Activated B cell treated with CpG ODN at 0.5 μM for 24 hours (primary cell): Measurements from ENCODE around the gene SH3PXD2B. TPM values are rescaled to one million over a fixed set of nuclear protein-coding genes. Genes with fewer than 3 reads are reported as not detected.

Experiments
- ATAC-seq: fragments of 200-7000 bp; cut with Tn5 transposase; one replicate; pipeline ENCODE4 v1.10.0; 2021; ENCODE audit warnings: low read depth, mild to moderate bottlenecking, moderate library complexity
- CTCF ChIA-PET: fragments of 350-600 bp; sonication (Branson Sonifier 250); formaldehyde crosslinking; loops from one replicate; lab custom pipeline; 2021; ENCODE audit warnings: antibody characterized with exemption; lab: Charles Lee
- POLR2A ChIA-PET: fragments of 350-600 bp; sonication (Branson Sonifier 250); formaldehyde crosslinking; loops from one replicate; lab custom pipeline; 2021; ENCODE audit warnings: antibody characterized with exemption; lab: Charles Lee
- DNase-seq: peaks from one replicate; pipeline ENCODE4 v3.0.0; 2022
- H3K27ac Mint-ChIP-seq: one replicate; pipeline ENCODE4 v1.8.0; 2020; ENCODE audit warnings: mixed read lengths
- H3K27me3 Mint-ChIP-seq: one replicate; pipeline ENCODE4 v1.8.0; 2021; ENCODE audit warnings: mixed read lengths
- H3K36me3 Mint-ChIP-seq: one replicate; pipeline ENCODE4 v1.8.0; 2021; ENCODE audit warnings: low read depth, mixed read lengths
- H3K4me1 Mint-ChIP-seq: one replicate; pipeline ENCODE4 v1.8.0; 2021; ENCODE audit warnings: mixed read lengths
- H3K4me3 Mint-ChIP-seq: one replicate; pipeline ENCODE4 v1.8.0; 2020; ENCODE audit warnings: mild to moderate bottlenecking, mixed read lengths
- H3K9me3 Mint-ChIP-seq: one replicate; pipeline ENCODE4 v1.8.0; 2020; ENCODE audit warnings: mixed read lengths
- CTCF ChIP-seq: fragments of 200-600 bp; IDR thresholded peaks from one replicate; pipeline ENCODE4 v1.8.0; 2022; ENCODE audit warnings: antibody characterized with exemption, mild to moderate bottlenecking
- intact Hi-C: fragments of 100-400 bp; cut with micrococcal nuclease; formaldehyde crosslinking; loops from one replicate; pipeline ENCODE4 v1.15.1; 2024
- total RNA-seq: library from RNA; stranded (reverse); gene quantifications from 2 replicates; pipeline ENCODE4 v1.2.3, GENCODE V29; 2022

The SH3PXD2B gene
- total RNA-seq, 1 donor from 2014 or later = 0.02 TPM

GRCh38 chr5:172493906-172494305 lies 39.6 kb upstream of the SH3PXD2B start:
- intact Hi-C loops = no loop called here
- TF ChIP-seq CTCF = no peak
- Mint-ChIP-seq H3K27ac (no peak overlapping the region), H3K4me3 (no peak overlapping the region), H3K4me1 (no peaks in the 10 kb centered on the region), H3K9me3 (peaks cover 4% of the 10 kb centered on the region), H3K27me3 (peaks cover 27% of the 10 kb centered on the region), H3K36me3 (no peaks in the 10 kb centered on the region)
- no peak for DNase-seq
- ATAC-seq = no peak
- ChIA-PET POLR2A (no interaction called here), CTCF (no interaction called here)

DNA sequence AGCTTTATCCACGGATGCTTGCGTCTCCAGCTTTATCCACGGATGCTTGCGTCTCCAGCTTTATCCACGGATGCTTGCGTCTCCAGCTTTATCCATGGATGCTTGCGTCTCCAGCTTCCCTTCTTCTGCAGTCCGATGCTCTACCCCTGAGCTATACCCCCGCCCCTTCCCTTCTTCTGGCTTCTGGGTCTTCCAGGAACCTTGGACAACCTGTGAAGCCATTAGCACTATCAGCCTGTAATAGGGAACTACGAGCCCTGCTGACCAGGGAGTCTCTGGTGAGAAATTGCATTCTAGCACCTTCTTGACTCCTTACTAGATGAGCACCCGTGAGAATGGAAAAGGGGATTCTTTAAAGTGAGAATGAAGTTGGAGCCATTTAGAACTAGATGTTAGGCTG lies 39.1 kb upstream of the SH3PXD2B start:
- Mint-ChIP-seq H3K27me3 (peaks cover 27% of the 10 kb centered on the region), H3K9me3 (peaks cover 4% of the 10 kb centered on the region), H3K27ac (no peak overlapping the region), H3K4me1 (no peaks in the 10 kb centered on the region), H3K4me3 (no peak overlapping the region), H3K36me3 (no peaks in the 10 kb centered on the region)
- intact Hi-C loops = no loop called here
- TF ChIP-seq CTCF = no peak
- DNase-seq = no peak
- ChIA-PET CTCF (no interaction called here), POLR2A (no interaction called here)
- ATAC-seq = no peak

- DNase-seq (no peak), ATAC-seq (no peak)
- H3K9me3 Mint-ChIP-seq = peaks cover 4% of the 10 kb centered on the region
- no peak overlapping the region for H3K27ac Mint-ChIP-seq
- H3K4me3 Mint-ChIP-seq = no peak overlapping the region
- H3K27me3 Mint-ChIP-seq = peaks cover 30% of the 10 kb centered on the region
- POLR2A ChIA-PET = no interaction called here
- H3K36me3 Mint-ChIP-seq = no peaks in the 10 kb centered on the region
- intact Hi-C loops = no loop called here
- CTCF ChIA-PET = no interaction called here
- no peaks in the 10 kb centered on the region for H3K4me1 Mint-ChIP-seq
- no peak for TF ChIP-seq CTCF
Measured at GRCh38 chr5:172493002-172493401, 38.7 kb upstream of the SH3PXD2B start.

- ChIA-PET CTCF (no interaction called here), POLR2A (no interaction called here)
- no peak overlapping the region for H3K27ac Mint-ChIP-seq
Measured at GRCh38 chr5:172492097-172492840, 37.9 kb upstream of the SH3PXD2B start.

GRCh38 chr5:172491481-172491880 lies 37.2 kb upstream of the SH3PXD2B start:
- no peaks in the 10 kb centered on the region for H3K4me1 Mint-ChIP-seq
- DNase-seq (no peak), ATAC-seq (no peak)
- no peak for TF ChIP-seq CTCF
- H3K27ac Mint-ChIP-seq = no peak overlapping the region
- ChIA-PET CTCF (no interaction called here), POLR2A (no interaction called here)
- peaks cover 27% of the 10 kb centered on the region for H3K27me3 Mint-ChIP-seq
- no peaks in the 10 kb centered on the region for H3K36me3 Mint-ChIP-seq
- H3K9me3 Mint-ChIP-seq = peaks cover 4% of the 10 kb centered on the region
- no peak overlapping the region for H3K4me3 Mint-ChIP-seq
- intact Hi-C loops = no loop called here

More at GRCh38 chr5:172492097-172492840, 37.9 kb upstream of the SH3PXD2B start:
- H3K4me3 Mint-ChIP-seq = no peak overlapping the region
- H3K9me3 Mint-ChIP-seq = peaks cover 4% of the 10 kb centered on the region
- no peaks in the 10 kb centered on the region for H3K4me1 Mint-ChIP-seq
- TF ChIP-seq CTCF = no peak
- intact Hi-C loops = no loop called here
- DNase-seq (no peak), ATAC-seq (no peak)
- no peaks in the 10 kb centered on the region for H3K36me3 Mint-ChIP-seq
- peaks cover 30% of the 10 kb centered on the region for H3K27me3 Mint-ChIP-seq
